GM19240 (cell line): ENCODE data around the gene NDUFB5.
"Not testable (repeated sequence)": the region's sequence is repeated elsewhere in the genome, so short reads cannot be mapped to it uniquely, and the experiment has no call there.

Source experiments
- DNase-seq: peaks from one replicate; pipeline ENCODE4 v3.0.0; 2011; ENCODE audit warnings: low spot score; ENCODE audit not compliant: insufficient read length

The NDUFB5 gene

GRCh38 chr3:179630753-179631451 lies 26.3 kb downstream of the NDUFB5 start:
- DNase-seq: no peak

- DNase-seq: no peak
Measured at GRCh38 chr3:179640469-179640868, 35.9 kb downstream of the NDUFB5 start.

GRCh38 chr3:179642871-179643270 lies 38.3 kb downstream of the NDUFB5 start:
- DNase-seq: no peak

GRCh38 chr3:179643837-179644236 lies 39.2 kb downstream of the NDUFB5 start:
- DNase-seq: not testable (repeated sequence)

GRCh38 chr3:179646177-179646576 lies 41.6 kb downstream of the NDUFB5 start:
- DNase-seq: no peak

GRCh38 chr3:179651687-179652446 lies 47.3 kb downstream of the NDUFB5 start:
- DNase-seq: no peak

- DNase-seq: peak; percentile 32
Measured at GRCh38 chr3:179652447-179653095, 48.0 kb downstream of the NDUFB5 start, which contains the start of gene USP13. Gene USP13, plus strand, starts transcription at chr3:179653040. Its CDS starts 186 bp downstream, at chr3:179653226.

- DNase-seq: peak; percentile 24
Measured at GRCh38 chr3:179653096-179653797, 48.7 kb downstream of the NDUFB5 start.

GRCh38 chr3:179655236-179655635 lies 50.6 kb downstream of the NDUFB5 start:
- DNase-seq: no peak

- DNase-seq: no peak
Measured at GRCh38 chr3:179658606-179659005, 54.0 kb downstream of the NDUFB5 start.

- no peak for DNase-seq
Measured at GRCh38 chr3:179660872-179661271, 56.3 kb downstream of the NDUFB5 start.

GRCh38 chr3:179661777-179662176 lies 57.2 kb downstream of the NDUFB5 start:
- DNase-seq: no peak

- DNase-seq: no peak
Measured at GRCh38 chr3:179663093-179663492, 58.5 kb downstream of the NDUFB5 start.

- DNase-seq: no peak
Measured at GRCh38 chr3:179666030-179666429, 61.4 kb downstream of the NDUFB5 start.

- no peak for DNase-seq
Measured at GRCh38 chr3:179666436-179667035, 61.9 kb downstream of the NDUFB5 start.

GRCh38 chr3:179668429-179668828 lies 63.8 kb downstream of the NDUFB5 start:
- no peak for DNase-seq

- DNase-seq: no peak
Measured at GRCh38 chr3:179670311-179670710, 65.7 kb downstream of the NDUFB5 start.

GRCh38 chr3:179671309-179671708 lies 66.7 kb downstream of the NDUFB5 start:
- DNase-seq: no peak

- DNase-seq: no peak
Measured at GRCh38 chr3:179671747-179672242, 67.2 kb downstream of the NDUFB5 start.

GRCh38 chr3:179672918-179673317 lies 68.3 kb downstream of the NDUFB5 start:
- DNase-seq: no peak

GRCh38 chr3:179673523-179673922 lies 68.9 kb downstream of the NDUFB5 start:
- DNase-seq: no peak
